ENCODE results near the gene TMEM38A.

Gene TMEM38A

GRCh38 chr19:16619457-16619856 lies 41.5 kb upstream of the TMEM38A start:
- DNase-seq: no peak
- H3K9ac ChIP-seq (ENCODE audit: low read length): no peak overlapping the region
- H3K4me1 ChIP-seq (ENCODE audit: low read length): peaks cover 13% of the 10 kb centered on the region
- H3K27me3 ChIP-seq (replicated peaks; ENCODE audit: insufficient read depth, low read length): no peaks in the 10 kb centered on the region
- H2AFZ ChIP-seq (ENCODE audit: low read length): no peak overlapping the region
- H4K20me1 ChIP-seq (ENCODE audit: insufficient read depth, low read length): peaks cover 88% of the 10 kb centered on the region
- no peaks in the 10 kb centered on the region for H3K9me2 ChIP-seq (replicated peaks; ENCODE audit: insufficient read depth, low read length)
- no peaks in the 10 kb centered on the region; the same call in 1 of the 2 replicates for H3K36me3 ChIP-seq (replicated peaks; ENCODE audit: insufficient read depth, low read length)
- TF ChIP-seq CTCF (IDR thresholded peaks at IDR 0.05; ENCODE audit: low read length): no peak
- no peak for TF ChIP-seq EZH2phosphoT487 (IDR thresholded peaks at IDR 0.05; ENCODE audit: low read length)
- no peak for TF ChIP-seq EZH2 (optimal IDR thresholded peaks at IDR 0.05; ENCODE audit: low read depth, low read length)
- no peak overlapping the region for H3K27ac ChIP-seq (ENCODE audit: low read length)
- no peaks in the 10 kb centered on the region for H3K9me3 ChIP-seq (replicated peaks; ENCODE audit: insufficient read depth, low read length)
- peaks cover 100% of the 10 kb centered on the region for H3K79me2 ChIP-seq (ENCODE audit: low read length)
- H3F3A ChIP-seq (ENCODE audit: insufficient read depth, low read length): no peaks in the 10 kb centered on the region
- H3K4me3 ChIP-seq (ENCODE audit: low read length): no peak overlapping the region
- no peak overlapping the region for H3K4me2 ChIP-seq (ENCODE audit: low read depth, low read length)

GRCh38 chr19:16620018-16620417 lies 40.9 kb upstream of the TMEM38A start:
- DNase-seq: no peak
- H3K79me2 ChIP-seq (ENCODE audit: low read length): peaks cover 100% of the 10 kb centered on the region
- no peaks in the 10 kb centered on the region; the same call in 1 of the 2 replicates for H3K36me3 ChIP-seq (replicated peaks; ENCODE audit: insufficient read depth, low read length)
- H4K20me1 ChIP-seq (ENCODE audit: insufficient read depth, low read length): peaks cover 88% of the 10 kb centered on the region
- H3K9me3 ChIP-seq (replicated peaks; ENCODE audit: insufficient read depth, low read length): no peaks in the 10 kb centered on the region
- no peak for TF ChIP-seq CTCF (IDR thresholded peaks at IDR 0.05; ENCODE audit: low read length)
- TF ChIP-seq EZH2 (optimal IDR thresholded peaks at IDR 0.05; ENCODE audit: low read depth, low read length): no peak
- no peak for TF ChIP-seq EZH2phosphoT487 (IDR thresholded peaks at IDR 0.05; ENCODE audit: low read length)
- H3K27ac ChIP-seq (ENCODE audit: low read length): no peak overlapping the region
- H3K9me2 ChIP-seq (replicated peaks; ENCODE audit: insufficient read depth, low read length): no peaks in the 10 kb centered on the region
- no peak overlapping the region for H2AFZ ChIP-seq (ENCODE audit: low read length)
- H3F3A ChIP-seq (ENCODE audit: insufficient read depth, low read length): 0 out of 2 replicates have a peak, but pooled peaks cover 1% of the 10 kb centered on the region
- no peak overlapping the region for H3K4me3 ChIP-seq (ENCODE audit: low read length)
- no peak overlapping the region for H3K9ac ChIP-seq (ENCODE audit: low read length)
- peaks cover 16% of the 10 kb centered on the region for H3K4me1 ChIP-seq (ENCODE audit: low read length)
- no peaks in the 10 kb centered on the region for H3K27me3 ChIP-seq (replicated peaks; ENCODE audit: insufficient read depth, low read length)
- no peak overlapping the region for H3K4me2 ChIP-seq (ENCODE audit: low read depth, low read length)

- no peak overlapping the region for H3K4me3 ChIP-seq (ENCODE audit: low read length)
- H3K9ac ChIP-seq (ENCODE audit: low read length): no peak overlapping the region
- TF ChIP-seq EZH2phosphoT487 (IDR thresholded peaks at IDR 0.05; ENCODE audit: low read length): no peak
- no peak for TF ChIP-seq EZH2 (optimal IDR thresholded peaks at IDR 0.05; ENCODE audit: low read depth, low read length)
- TF ChIP-seq CTCF (IDR thresholded peaks at IDR 0.05; ENCODE audit: low read length): no peak
- no peaks in the 10 kb centered on the region for H3K9me2 ChIP-seq (replicated peaks; ENCODE audit: insufficient read depth, low read length)
- peaks cover 91% of the 10 kb centered on the region for H4K20me1 ChIP-seq (ENCODE audit: insufficient read depth, low read length)
- H3K4me2 ChIP-seq (ENCODE audit: low read depth, low read length): no peak overlapping the region
- H2AFZ ChIP-seq (ENCODE audit: low read length): no peak overlapping the region
- H3K9me3 ChIP-seq (replicated peaks; ENCODE audit: insufficient read depth, low read length): no peaks in the 10 kb centered on the region
- H3F3A ChIP-seq (ENCODE audit: insufficient read depth, low read length): peaks cover 7% of the 10 kb centered on the region; the same call in 1 of the 2 replicates
- no peak for DNase-seq
- no peak overlapping the region for H3K27ac ChIP-seq (ENCODE audit: low read length)
- no peaks in the 10 kb centered on the region; the same call in 1 of the 2 replicates for H3K36me3 ChIP-seq (replicated peaks; ENCODE audit: insufficient read depth, low read length)
- H3K4me1 ChIP-seq (ENCODE audit: low read length): peaks cover 20% of the 10 kb centered on the region
- H3K27me3 ChIP-seq (replicated peaks; ENCODE audit: insufficient read depth, low read length): no peaks in the 10 kb centered on the region
- H3K79me2 ChIP-seq (ENCODE audit: low read length): peaks cover 100% of the 10 kb centered on the region
These were observed 40.4 kb upstream of the TMEM38A start for GRCh38 chr19:16620584-16620983.
